ES-I3 (cell line): ENCODE data around the gene FHIP1B.

Experiments
- H3K36me3 ChIP-seq: 2 replicates; pipeline ENCODE4 v1.6.1; 2013; ENCODE audit warnings: mild to moderate bottlenecking, low read length, control low read depth, moderate library complexity; ENCODE audit not compliant: insufficient read depth
- H3K4me1 ChIP-seq: 2 replicates; pipeline ENCODE4 v1.6.1; 2013; ENCODE audit warnings: mild to moderate bottlenecking, control low read depth, low read length; ENCODE audit not compliant: insufficient read depth
- H3K9ac ChIP-seq: 2 replicates; pipeline ENCODE4 v1.6.1; 2013; ENCODE audit warnings: low read depth, mild to moderate bottlenecking, low read length, moderate library complexity
- H3K9me3 ChIP-seq: 2 replicates; pipeline ENCODE4 v1.6.1; 2013; ENCODE audit warnings: mild to moderate bottlenecking, low read length, moderate library complexity; ENCODE audit not compliant: control insufficient read depth, insufficient read depth

The FHIP1B gene

GRCh38 chr11:6225896-6226295 is 8.5 kb downstream of the FHIP1B start:
- Histone ChIP-seq H3K9me3 (peaks cover 3% of the 10 kb centered on the region; the same call in 1 of the 2 replicates), H3K4me1 (no peaks in the 10 kb centered on the region), H3K9ac (no peak overlapping the region), H3K36me3 (no peaks in the 10 kb centered on the region; the same call in none of the 2 replicates)

DNA sequence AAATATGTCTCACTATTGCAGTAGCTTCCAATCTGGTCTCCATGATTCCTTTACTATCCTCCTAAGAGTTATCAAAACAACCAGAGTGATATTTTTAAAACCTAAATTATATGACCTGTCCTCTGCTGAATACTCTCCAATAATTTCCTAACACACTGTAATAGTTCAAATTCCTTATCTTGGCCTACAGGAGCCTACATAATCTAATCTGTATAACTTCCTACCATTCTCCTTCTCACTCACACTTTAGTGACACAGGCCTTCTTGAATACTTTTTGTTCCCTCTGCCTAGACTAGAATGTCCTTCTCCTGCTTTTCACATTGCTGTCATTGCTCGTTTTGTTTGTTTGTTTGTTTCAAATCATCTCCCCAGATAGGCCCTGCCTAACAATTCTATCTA is 9.4 kb downstream of the FHIP1B start:
- Histone ChIP-seq H3K36me3 (no peaks in the 10 kb centered on the region; the same call in none of the 2 replicates), H3K9ac (no peak overlapping the region), H3K9me3 (peaks cover 3% of the 10 kb centered on the region; the same call in 1 of the 2 replicates), H3K4me1 (no peaks in the 10 kb centered on the region)

DNA sequence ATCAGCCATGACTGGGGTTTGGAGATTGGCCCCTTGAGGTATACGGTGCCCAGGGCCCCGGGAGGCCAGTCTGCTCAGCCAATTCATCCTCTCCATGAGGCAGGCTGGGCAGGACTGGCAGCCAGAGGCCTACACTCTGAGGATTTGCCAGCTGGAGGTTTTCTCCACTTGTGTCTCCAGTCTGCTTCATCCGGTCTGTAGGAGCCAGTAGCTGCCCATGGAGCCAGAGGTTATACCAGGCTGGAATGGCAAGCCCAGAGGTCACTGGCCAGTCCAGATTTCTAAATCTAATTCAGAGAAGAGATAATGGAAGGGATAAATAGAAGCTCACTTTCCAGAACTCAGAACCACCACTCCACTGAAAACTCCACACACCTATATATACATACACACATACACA is 10.0 kb downstream of the FHIP1B start:
- Histone ChIP-seq H3K36me3 (no peaks in the 10 kb centered on the region; the same call in none of the 2 replicates), H3K4me1 (no peaks in the 10 kb centered on the region), H3K9ac (no peak overlapping the region), H3K9me3 (peaks cover 3% of the 10 kb centered on the region; the same call in 1 of the 2 replicates)

DNA sequence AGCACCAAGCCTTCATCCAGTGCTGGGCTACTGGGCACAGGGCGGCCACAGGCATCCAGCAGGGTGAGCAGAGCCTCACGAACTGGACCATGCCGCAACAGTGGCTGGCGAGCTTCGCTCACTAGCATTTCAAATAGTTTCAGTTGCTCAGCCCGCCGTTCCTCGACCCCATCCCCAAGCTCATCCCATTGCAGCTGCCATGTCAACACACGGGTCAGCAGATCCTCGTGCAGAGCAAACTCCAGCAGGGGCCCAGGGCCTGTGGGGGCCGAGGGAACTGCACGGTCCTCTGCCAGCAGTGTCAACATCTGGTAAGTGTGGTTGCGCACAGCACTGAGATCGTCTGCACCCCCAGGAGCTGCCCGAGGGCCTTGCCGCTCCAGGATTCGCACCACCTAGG is 10.6 kb downstream of the FHIP1B start:
- H3K9ac ChIP-seq = no peak overlapping the region
- H3K4me1 ChIP-seq = no peaks in the 10 kb centered on the region
- H3K36me3 ChIP-seq = no peaks in the 10 kb centered on the region; the same call in none of the 2 replicates

GRCh38 chr11:6219359-6219758 is 15.1 kb downstream of the FHIP1B start:
- H3K9me3 ChIP-seq = no peaks in the 10 kb centered on the region
- H3K4me1 ChIP-seq = no peaks in the 10 kb centered on the region
- H3K36me3 ChIP-seq = no peaks in the 10 kb centered on the region; the same call in none of the 2 replicates
- no peak overlapping the region for H3K9ac ChIP-seq

More for the DNA sequence above, 10.6 kb downstream of the FHIP1B start:
- H3K9me3 ChIP-seq = peaks cover 3% of the 10 kb centered on the region; the same call in 1 of the 2 replicates

DNA sequence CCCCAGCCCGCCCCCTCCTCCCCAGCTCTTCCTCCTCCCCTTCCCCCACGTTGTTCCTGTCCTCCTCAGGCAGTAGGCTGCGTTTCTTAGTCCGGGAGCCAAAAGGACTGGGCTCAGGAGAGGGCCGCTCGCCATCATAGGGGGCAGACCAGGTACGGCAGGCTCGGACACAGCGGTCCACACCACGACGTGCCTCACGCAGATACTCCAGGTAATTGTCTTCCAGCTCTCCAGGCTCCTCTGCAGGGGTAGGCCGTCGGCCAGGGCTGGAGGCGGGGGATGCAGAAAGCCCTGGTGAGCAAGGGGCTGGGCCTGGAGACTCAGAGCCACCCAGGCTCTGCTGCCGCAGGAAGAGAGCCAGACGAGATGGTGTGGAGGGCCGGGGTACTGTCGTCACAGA is 16.7 kb downstream of the FHIP1B start:
- H3K9me3 ChIP-seq = no peaks in the 10 kb centered on the region
- no peak overlapping the region for H3K9ac ChIP-seq
- no peaks in the 10 kb centered on the region for H3K4me1 ChIP-seq
- no peaks in the 10 kb centered on the region; the same call in none of the 2 replicates for H3K36me3 ChIP-seq

GRCh38 chr11:6216501-6216900 is 17.9 kb downstream of the FHIP1B start:
- H3K9ac ChIP-seq = no peak overlapping the region
- H3K4me1 ChIP-seq = no peaks in the 10 kb centered on the region
- H3K9me3 ChIP-seq = no peaks in the 10 kb centered on the region
- H3K36me3 ChIP-seq = no peaks in the 10 kb centered on the region; the same call in 1 of the 2 replicates

GRCh38 chr11:6214530-6214929 is 19.9 kb downstream of the FHIP1B start:
- Histone ChIP-seq H3K36me3 (no peaks in the 10 kb centered on the region; the same call in 1 of the 2 replicates), H3K9ac (no peak overlapping the region)

DNA sequence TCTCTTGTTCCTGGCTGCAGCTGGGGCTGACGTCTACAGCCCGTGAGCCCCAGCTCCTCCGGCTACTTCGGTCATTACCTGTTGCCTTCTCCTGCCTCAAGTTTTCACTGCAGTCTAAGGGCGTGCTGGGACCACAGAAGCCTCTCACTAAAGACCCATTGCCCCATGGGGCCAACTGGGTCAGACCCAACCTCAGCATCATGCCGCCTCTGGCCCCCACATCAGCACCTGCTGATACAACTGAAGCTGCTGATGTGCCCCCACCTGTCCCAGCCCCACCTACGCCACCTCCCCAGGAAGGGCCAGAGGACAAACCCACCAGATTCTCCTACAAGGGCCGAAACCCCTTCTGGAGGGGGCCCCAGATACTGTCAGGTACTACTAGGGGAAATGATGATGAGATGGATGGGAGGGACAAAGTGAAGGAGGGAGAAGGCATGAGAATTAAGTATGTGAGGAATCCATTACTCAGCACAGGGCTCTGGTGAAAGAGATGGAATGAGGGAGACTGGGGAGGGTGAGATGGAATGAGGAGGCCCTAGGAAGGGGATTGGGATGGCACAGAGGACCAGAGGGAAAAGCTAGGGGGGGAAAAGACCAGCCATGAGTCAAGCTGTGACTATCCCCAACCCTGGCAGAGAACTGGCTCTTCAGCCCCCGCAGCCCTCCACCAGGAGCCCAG is 24.0 kb downstream of the FHIP1B start:
- H3K9ac ChIP-seq = no peak overlapping the region
- no peaks in the 10 kb centered on the region for H3K9me3 ChIP-seq
- no peaks in the 10 kb centered on the region for H3K4me1 ChIP-seq
- H3K36me3 ChIP-seq = no peaks in the 10 kb centered on the region; the same call in 1 of the 2 replicates

More at GRCh38 chr11:6214530-6214929, 19.9 kb downstream of the FHIP1B start:
- Histone ChIP-seq H3K4me1 (no peaks in the 10 kb centered on the region), H3K9me3 (no peaks in the 10 kb centered on the region)

DNA sequence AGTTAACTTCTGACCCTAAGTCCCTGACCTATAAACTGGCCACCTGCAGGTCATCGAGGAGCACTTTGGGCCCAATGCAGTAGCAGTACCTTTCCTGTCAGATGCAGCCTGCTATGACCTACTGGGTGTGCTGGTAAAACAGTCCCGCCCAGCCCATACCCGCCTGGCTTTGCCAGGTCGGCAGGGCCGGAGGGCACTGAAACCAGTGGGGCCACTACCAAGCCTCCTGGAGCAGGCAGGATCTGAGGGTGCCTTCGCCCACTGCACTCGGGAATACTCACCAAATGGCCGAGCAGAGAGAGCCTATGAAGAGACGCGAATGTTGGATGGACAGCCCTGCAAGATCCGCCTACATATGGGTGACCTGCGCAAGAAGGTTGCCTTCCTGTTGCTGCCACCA is 24.6 kb downstream of the FHIP1B start:
- H3K9ac ChIP-seq = no peak overlapping the region
- H3K4me1 ChIP-seq = no peaks in the 10 kb centered on the region
- no peaks in the 10 kb centered on the region; the same call in 1 of the 2 replicates for H3K36me3 ChIP-seq
- H3K9me3 ChIP-seq = no peaks in the 10 kb centered on the region

- H3K36me3 ChIP-seq = no peaks in the 10 kb centered on the region
- no peaks in the 10 kb centered on the region for H3K4me1 ChIP-seq
- no peaks in the 10 kb centered on the region for H3K9me3 ChIP-seq
- no peak overlapping the region for H3K9ac ChIP-seq
These were observed 27.8 kb downstream of the FHIP1B start for GRCh38 chr11:6206456-6207180.

DNA sequence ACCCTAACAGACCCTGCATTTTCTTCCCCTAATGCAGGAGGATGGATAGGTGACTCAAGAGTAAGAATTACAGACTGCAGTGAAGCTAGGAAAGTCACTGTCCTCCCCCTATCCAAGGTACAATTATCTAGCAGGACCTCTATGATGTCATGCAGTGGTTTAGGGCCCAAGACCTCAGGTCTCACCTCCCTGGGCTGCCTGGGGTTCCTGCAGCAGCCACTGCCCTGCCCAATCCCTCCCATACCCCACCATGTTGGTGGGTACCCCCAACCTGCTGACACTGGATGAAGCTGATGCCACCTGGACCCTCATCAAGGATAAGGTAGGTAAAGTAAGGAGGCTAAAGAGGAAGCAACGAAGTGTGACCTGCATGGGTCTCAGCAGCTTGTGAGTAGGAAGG is 29.1 kb downstream of the FHIP1B start, which contains the start of gene C11orf42:
TSS of gene C11orf42 (plus strand) at position 192 of the 400 bp plus-strand sequence. CDS start at position 251, 59 bp downstream.
- H3K9ac ChIP-seq = no peak within 1 kb of the TSS
- H3K9me3 ChIP-seq = no peaks in the 10 kb centered on the region
- no peaks in the 10 kb centered on the region for H3K4me1 ChIP-seq
- H3K36me3 ChIP-seq = no peaks in the 10 kb centered on the region

DNA sequence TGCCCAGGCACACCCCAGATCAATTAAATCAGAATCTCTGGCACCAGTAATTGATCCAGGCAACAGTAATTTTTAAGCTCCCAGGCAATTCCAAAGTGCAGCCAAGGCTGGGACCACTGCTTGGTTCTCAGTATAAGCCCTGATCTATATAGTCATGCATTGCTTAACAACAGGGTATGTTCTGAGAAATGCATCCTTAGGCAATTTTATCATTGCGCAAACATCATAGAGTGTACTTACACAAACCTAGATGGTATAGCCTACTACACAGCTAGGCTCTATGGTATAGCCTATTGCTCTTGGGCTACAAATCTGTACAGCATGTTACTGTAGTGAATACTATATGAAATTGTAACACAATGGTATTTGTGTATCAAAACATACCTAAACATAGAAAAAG is 29.7 kb downstream of the FHIP1B start:
- Histone ChIP-seq H3K9ac (no peak overlapping the region), H3K36me3 (no peaks in the 10 kb centered on the region), H3K9me3 (no peaks in the 10 kb centered on the region), H3K4me1 (no peaks in the 10 kb centered on the region)

DNA sequence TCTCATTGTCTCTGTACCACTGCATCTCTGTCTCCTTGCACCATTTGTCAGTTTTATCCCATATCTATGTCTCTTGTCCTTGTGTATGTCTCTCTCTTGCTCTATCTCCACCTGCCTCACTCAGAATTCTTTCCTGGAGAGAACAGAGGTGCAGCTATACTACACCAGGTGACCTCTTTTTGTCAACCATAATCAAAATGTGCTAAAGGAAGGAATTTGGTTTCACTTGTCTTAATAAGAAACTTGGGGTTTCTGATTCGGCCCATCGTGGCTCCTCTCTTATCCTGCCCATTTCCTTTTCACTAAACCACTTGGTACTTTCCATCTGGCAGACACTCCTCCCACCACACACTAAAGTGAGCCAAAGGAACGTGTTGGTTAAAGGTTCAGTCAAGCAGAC is 31.1 kb downstream of the FHIP1B start:
- Histone ChIP-seq H3K36me3 (no peaks in the 10 kb centered on the region), H3K4me1 (no peaks in the 10 kb centered on the region), H3K9me3 (no peaks in the 10 kb centered on the region), H3K9ac (no peak overlapping the region)

- no peak overlapping the region for H3K9ac ChIP-seq
- no peaks in the 10 kb centered on the region for H3K36me3 ChIP-seq
- no peaks in the 10 kb centered on the region for H3K4me1 ChIP-seq
- H3K9me3 ChIP-seq = no peaks in the 10 kb centered on the region
These were observed 32.4 kb downstream of the FHIP1B start for GRCh38 chr11:6202041-6202440.
